HEK293T (cell line): ENCODE measurements around the gene SHQ1.

Experiments
- CTCF ChIA-PET: fragments of 350-600 bp; formaldehyde crosslinking; extraction: SDS; loops from one replicate; lab custom pipeline; 2021; ENCODE audit warnings: antibody characterized with exemption, inconsistent platforms; lab: Yijun Ruan, JAX
- POLR2A ChIA-PET: fragments of 350-600 bp; formaldehyde crosslinking; extraction: SDS; loops from one replicate; lab custom pipeline; 2020; ENCODE audit warnings: antibody characterized with exemption, inconsistent platforms; lab: Yijun Ruan, JAX
- DNase-seq: peaks from one replicate; pipeline ENCODE4 v3.0.0; 2012; ENCODE audit warnings: mixed read lengths; ENCODE audit errors: extremely low spot score
- ARNT ChIP-seq: fragments of 450-650 bp; IDR thresholded peaks from 2 replicates; pipeline ENCODE4 v1.6.1; 2017; ENCODE audit warnings: mild to moderate bottlenecking
- BHLHE40 ChIP-seq: fragments of 450-650 bp; IDR thresholded peaks from 2 replicates; pipeline ENCODE4 v1.6.1; 2016; ENCODE audit warnings: mild to moderate bottlenecking, moderate library complexity, borderline replicate concordance
- CTBP1 ChIP-seq: fragments of 450-650 bp; IDR thresholded peaks from 2 replicates; pipeline ENCODE4 v1.6.1; 2016; ENCODE audit warnings: borderline replicate concordance
- ELF4 ChIP-seq: fragments of 450-650 bp; IDR thresholded peaks from 2 replicates; pipeline ENCODE4 v1.6.1; 2017; ENCODE audit warnings: antibody characterized with exemption
- FOXA1 ChIP-seq: fragments of 450-650 bp; IDR thresholded peaks from 2 replicates; pipeline ENCODE4 v1.6.1; 2016; ENCODE audit warnings: mild to moderate bottlenecking
- FOXK2 ChIP-seq: fragments of 450-650 bp; IDR thresholded peaks from 2 replicates; pipeline ENCODE4 v1.6.1; 2016; ENCODE audit warnings: mild to moderate bottlenecking
- FOXM1 ChIP-seq: fragments of 450-650 bp; IDR thresholded peaks from 2 replicates; pipeline ENCODE4 v1.6.1; 2017; ENCODE audit warnings: mild to moderate bottlenecking, borderline replicate concordance
- HDGF ChIP-seq: fragments of 450-650 bp; IDR thresholded peaks from 2 replicates; pipeline ENCODE4 v1.6.1; 2017; ENCODE audit warnings: antibody characterized with exemption, borderline replicate concordance
- L3MBTL2 ChIP-seq: fragments of 450-650 bp; conservative IDR thresholded peaks from 2 replicates; pipeline ENCODE4 v1.6.1; 2016; ENCODE audit warnings: mild to moderate bottlenecking
- LEF1 ChIP-seq: fragments of 450-650 bp; IDR thresholded peaks from 2 replicates; pipeline ENCODE4 v1.6.1; 2017; ENCODE audit warnings: mild to moderate bottlenecking, borderline replicate concordance
- NFRKB ChIP-seq: fragments of 450-650 bp; IDR thresholded peaks from 2 replicates; pipeline ENCODE4 v1.6.1; 2016; ENCODE audit warnings: mild to moderate bottlenecking, moderate library complexity
- PKNOX1 ChIP-seq: fragments of 450-650 bp; IDR thresholded peaks from 2 replicates; pipeline ENCODE4 v1.6.1; 2016
- SP1 ChIP-seq: fragments of 450-650 bp; IDR thresholded peaks from 2 replicates; pipeline ENCODE4 v1.6.1; 2017
- SUZ12 ChIP-seq: fragments of 450-650 bp; IDR thresholded peaks from 2 replicates; pipeline ENCODE4 v1.6.1; 2016; ENCODE audit warnings: mild to moderate bottlenecking
- TARDBP ChIP-seq: fragments of 450-650 bp; IDR thresholded peaks from 2 replicates; pipeline ENCODE4 v1.6.1; 2016
- ZNF384 ChIP-seq: fragments of 450-650 bp; IDR thresholded peaks from 2 replicates; pipeline ENCODE4 v1.6.1; 2016

The SHQ1 gene

GRCh38 chr3:72829701-72830100 is 18.5 kb downstream of the SHQ1 start:
- no peak for DNase-seq
- ChIA-PET CTCF (no interaction called here), POLR2A (no interaction called here)
- TF ChIP-seq L3MBTL2: no peak
- no peak for TF ChIP-seq BHLHE40
- TF ChIP-seq HDGF: no peak
- TF ChIP-seq LEF1: no peak
- no peak for TF ChIP-seq ZNF384
- no peak for TF ChIP-seq SUZ12
- TF ChIP-seq SP1: no peak
- TF ChIP-seq ARNT: no peak
- no peak for TF ChIP-seq TARDBP
- no peak for TF ChIP-seq CTBP1
- TF ChIP-seq FOXA1: no peak
- TF ChIP-seq FOXM1: no peak

GRCh38 chr3:72821161-72821781 is 27.0 kb downstream of the SHQ1 start:
- ChIA-PET POLR2A (no interaction called here), CTCF (interaction anchor here (0.5 to 2.1 kb wide), 5 partner anchors 24 to 887 kb away, joined by 3 to 17 read pairs (median 3); no protein-coding TSS in a partner anchor)
- no peak for DNase-seq
- TF ChIP-seq TARDBP: no peak

GRCh38 chr3:72820415-72820814 is 27.8 kb downstream of the SHQ1 start:
- POLR2A ChIA-PET: no interaction called here
- CTCF ChIA-PET: interaction anchor here (0.6 to 1.3 kb wide), 3 partner anchors 153 to 1109 kb away, joined by 3 to 5 read pairs (median 3); no protein-coding TSS in a partner anchor
- TF ChIP-seq L3MBTL2: no peak
- TF ChIP-seq BHLHE40: no peak
- TF ChIP-seq ELF4: no peak
- no peak for DNase-seq

- CTCF ChIA-PET: interaction anchor here (0.6 to 1.3 kb wide), 6 partner anchors 125 to 889 kb away, joined by 3 to 5 read pairs (median 3); no protein-coding TSS in a partner anchor
- TF ChIP-seq HDGF (no peak), L3MBTL2 (no peak), NFRKB (no peak), TARDBP (no peak), ZNF384 (no peak), ARNT (no peak), SP1 (no peak), BHLHE40 (no peak), FOXK2 (no peak)
These were observed 29.3 kb downstream of the SHQ1 start for GRCh38 chr3:72818905-72819304.

GRCh38 chr3:72818092-72818773 is 30.0 kb downstream of the SHQ1 start:
- DNase-seq: no peak
- ChIA-PET POLR2A (no interaction called here), CTCF (interaction anchor here (0.6 to 1.0 kb wide), 3 partner anchors 273 to 888 kb away, joined by 3 read pairs; no protein-coding TSS in a partner anchor)
- TF ChIP-seq ELF4: no peak
- no peak for TF ChIP-seq L3MBTL2
- TF ChIP-seq FOXA1: no peak
- no peak for TF ChIP-seq TARDBP
- no peak for TF ChIP-seq CTBP1
- TF ChIP-seq ARNT: no peak
- TF ChIP-seq PKNOX1: no peak

More at GRCh38 chr3:72818905-72819304, 29.3 kb downstream of the SHQ1 start:
- DNase-seq: no peak
- POLR2A ChIA-PET: no interaction called here

GRCh38 chr3:72816862-72817355 is 31.3 kb downstream of the SHQ1 start:
- POLR2A ChIA-PET: no interaction called here
- TF ChIP-seq NFRKB (no peak), TARDBP (no peak), PKNOX1 (peak; percentile 73), CTBP1 (no peak), SUZ12 (no peak), FOXK2 (no peak)
- DNase-seq: no peak
- CTCF ChIA-PET: no interaction called here

- DNase-seq: no peak
- ChIA-PET POLR2A (no interaction called here), CTCF (no interaction called here)
These were observed 33.9 kb downstream of the SHQ1 start for GRCh38 chr3:72814308-72814707.

More at GRCh38 chr3:72814308-72814707, 33.9 kb downstream of the SHQ1 start:
- TF ChIP-seq PKNOX1: no peak
- TF ChIP-seq FOXK2: no peak
- TF ChIP-seq TARDBP: no peak
- no peak for TF ChIP-seq L3MBTL2
- TF ChIP-seq HDGF: no peak
- TF ChIP-seq LEF1: no peak
- no peak for TF ChIP-seq ARNT
- no peak for TF ChIP-seq ZNF384
- no peak for TF ChIP-seq BHLHE40
- no peak for TF ChIP-seq CTBP1
- TF ChIP-seq NFRKB: no peak
- TF ChIP-seq FOXA1: no peak
- no peak for TF ChIP-seq ELF4
- no peak for TF ChIP-seq SP1
- TF ChIP-seq SUZ12: no peak
- no peak for TF ChIP-seq FOXM1
